ENCODE results near the gene TAGAP. TPM values are rescaled to one million over a fixed set of nuclear protein-coding genes. Genes with fewer than 3 reads are reported as not detected.

Gene TAGAP
- total RNA-seq, 4 donors from 2014 or later = 1.7 to 8.5 (median 3.3) TPM

GRCh38 chr6:159089909-159090308 is 45.1 kb upstream of the TAGAP start:
- no peak overlapping the region for H3K27ac ChIP-seq
- TF ChIP-seq POLR2A (IDR thresholded peaks at IDR 0.05) = no peak
- TF ChIP-seq, protein P1, sequence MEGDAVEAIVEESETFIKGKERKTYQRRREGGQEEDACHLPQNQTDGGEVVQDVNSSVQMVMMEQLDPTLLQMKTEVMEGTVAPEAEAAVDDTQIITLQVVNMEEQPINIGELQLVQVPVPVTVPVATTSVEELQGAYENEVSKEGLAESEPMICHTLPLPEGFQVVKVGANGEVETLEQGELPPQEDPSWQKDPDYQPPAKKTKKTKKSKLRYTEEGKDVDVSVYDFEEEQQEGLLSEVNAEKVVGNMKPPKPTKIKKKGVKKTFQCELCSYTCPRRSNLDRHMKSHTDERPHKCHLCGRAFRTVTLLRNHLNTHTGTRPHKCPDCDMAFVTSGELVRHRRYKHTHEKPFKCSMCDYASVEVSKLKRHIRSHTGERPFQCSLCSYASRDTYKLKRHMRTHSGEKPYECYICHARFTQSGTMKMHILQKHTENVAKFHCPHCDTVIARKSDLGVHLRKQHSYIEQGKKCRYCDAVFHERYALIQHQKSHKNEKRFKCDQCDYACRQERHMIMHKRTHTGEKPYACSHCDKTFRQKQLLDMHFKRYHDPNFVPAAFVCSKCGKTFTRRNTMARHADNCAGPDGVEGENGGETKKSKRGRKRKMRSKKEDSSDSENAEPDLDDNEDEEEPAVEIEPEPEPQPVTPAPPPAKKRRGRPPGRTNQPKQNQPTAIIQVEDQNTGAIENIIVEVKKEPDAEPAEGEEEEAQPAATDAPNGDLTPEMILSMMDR (IDR thresholded peaks at IDR 0.05) = no peak
- no peaks in the 10 kb centered on the region for H3K9me3 ChIP-seq
- no peak overlapping the region for H3K4me3 ChIP-seq
- no peaks in the 10 kb centered on the region for H3K4me1 ChIP-seq
- H3K36me3 ChIP-seq = no peaks in the 10 kb centered on the region
- DNase-seq = no peak
- intact Hi-C loops (cut with DNase I; ENCODE audit: low total_unique reads) = no loop called here
- H3K27me3 ChIP-seq = no peaks in the 10 kb centered on the region

- no peak overlapping the region for H3K4me3 ChIP-seq
- no peak overlapping the region for H3K27ac ChIP-seq
- no peaks in the 10 kb centered on the region for H3K36me3 ChIP-seq
- DNase-seq = no peak
- H3K27me3 ChIP-seq = no peaks in the 10 kb centered on the region
- TF ChIP-seq, protein P1 (IDR thresholded peaks at IDR 0.05) = no peak
- TF ChIP-seq POLR2A (IDR thresholded peaks at IDR 0.05) = no peak
- H3K4me1 ChIP-seq = no peaks in the 10 kb centered on the region
- no peaks in the 10 kb centered on the region for H3K9me3 ChIP-seq
- intact Hi-C loops (cut with DNase I; ENCODE audit: low total_unique reads) = no loop called here
Measured at GRCh38 chr6:159089443-159089842, 44.7 kb upstream of the TAGAP start.

- H3K9me3 ChIP-seq = no peaks in the 10 kb centered on the region
- no peaks in the 10 kb centered on the region for H3K36me3 ChIP-seq
- TF ChIP-seq, protein P1 (IDR thresholded peaks at IDR 0.05) = no peak
- no peak for TF ChIP-seq POLR2A (IDR thresholded peaks at IDR 0.05)
- no peak overlapping the region for H3K4me3 ChIP-seq
- DNase-seq = no peak
- H3K27me3 ChIP-seq = no peaks in the 10 kb centered on the region
- H3K27ac ChIP-seq = no peak overlapping the region
- intact Hi-C loops (cut with DNase I; ENCODE audit: low total_unique reads) = no loop called here
- no peaks in the 10 kb centered on the region for H3K4me1 ChIP-seq
Measured at GRCh38 chr6:159086033-159086618, 41.3 kb upstream of the TAGAP start.

DNA sequence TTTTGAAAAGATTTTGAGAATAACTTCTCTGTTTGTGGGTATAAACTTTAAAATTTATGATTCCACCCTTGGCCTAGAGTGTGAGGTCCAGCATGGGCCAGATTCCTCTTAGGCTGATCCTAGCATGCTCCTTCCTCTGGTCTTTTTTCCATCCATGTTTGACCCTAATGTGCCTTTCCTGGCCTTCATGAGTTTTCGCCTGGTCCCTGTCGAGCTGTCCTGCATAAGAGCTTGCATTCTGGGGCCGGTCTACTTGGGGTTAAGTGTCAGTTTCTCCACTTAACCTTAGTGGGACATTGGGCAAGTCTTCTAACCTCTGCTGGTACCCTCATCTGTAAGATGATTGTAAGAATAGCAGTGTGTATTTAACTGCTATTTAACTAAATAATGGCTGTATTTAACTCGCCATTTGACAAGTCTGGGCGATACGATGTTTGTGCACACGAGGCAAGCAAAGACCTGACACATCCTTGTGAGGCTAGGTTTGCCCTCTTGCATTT is 40.7 kb upstream of the TAGAP start:
- H3K4me3 ChIP-seq = no peak overlapping the region
- no peaks in the 10 kb centered on the region for H3K9me3 ChIP-seq
- no peak for DNase-seq
- no peaks in the 10 kb centered on the region for H3K27me3 ChIP-seq
- intact Hi-C loops (cut with DNase I; ENCODE audit: low total_unique reads) = no loop called here
- H3K36me3 ChIP-seq = no peaks in the 10 kb centered on the region
- no peak overlapping the region for H3K27ac ChIP-seq
- H3K4me1 ChIP-seq = no peaks in the 10 kb centered on the region
- no peak for TF ChIP-seq POLR2A (IDR thresholded peaks at IDR 0.05)
- TF ChIP-seq, protein P1 (IDR thresholded peaks at IDR 0.05) = no peak

DNA sequence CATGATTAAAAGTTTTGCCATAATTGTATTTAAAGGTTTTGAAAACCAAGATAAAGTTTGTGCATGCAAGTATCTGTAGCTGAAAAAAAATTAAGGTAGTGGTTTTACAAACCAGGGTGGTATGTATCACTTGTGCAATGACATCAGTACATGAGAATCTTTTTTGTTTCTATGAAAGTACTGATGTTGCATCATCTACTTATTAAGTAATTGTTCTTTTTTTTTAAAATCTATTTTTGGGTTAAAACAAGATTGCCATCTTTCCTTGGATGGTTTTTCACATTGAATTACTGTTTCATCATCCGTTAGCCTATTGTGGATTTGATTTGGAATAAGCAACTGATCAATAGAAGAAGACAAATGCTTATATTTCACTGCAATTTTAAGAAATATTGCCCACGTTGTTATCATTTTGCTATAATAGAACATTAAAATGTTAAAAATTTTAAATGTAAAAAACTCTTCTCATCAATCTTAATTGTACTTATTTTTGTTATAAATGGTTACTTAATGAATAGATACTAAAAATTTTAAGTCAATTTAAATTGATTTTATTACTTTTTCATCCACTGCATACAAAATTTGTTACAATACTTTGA is 39.8 kb upstream of the TAGAP start:
- no peak for DNase-seq
- no peak for TF ChIP-seq POLR2A (IDR thresholded peaks at IDR 0.05)
- TF ChIP-seq, protein P1 (IDR thresholded peaks at IDR 0.05) = no peak
- Histone ChIP-seq H3K4me3 (no peak overlapping the region), H3K36me3 (no peaks in the 10 kb centered on the region), H3K27ac (no peak overlapping the region), H3K9me3 (no peaks in the 10 kb centered on the region), H3K4me1 (no peaks in the 10 kb centered on the region), H3K27me3 (no peaks in the 10 kb centered on the region)
- intact Hi-C loops (cut with DNase I; ENCODE audit: low total_unique reads) = no loop called here
